Astrocyte (in vitro differentiated cells and primary cell): ENCODE data around the gene UPF3B. TPM values are rescaled to one million over a fixed set of nuclear protein-coding genes. Genes with fewer than 3 reads are reported as not detected.

ENCODE experiments used
- DNase-seq: peaks from one replicate; pipeline ENCODE4 v3.0.0-alpha.2; 2010; ENCODE audit warnings: low read depth
- FAIRE-seq: peaks from 2 replicates; lab custom pipeline; 2011; peaks lifted over from hg19 to GRCh38; lab: Jason Lieb, UNC
- H2AFZ ChIP-seq: 2 replicates; pipeline ENCODE4 v1.6.0; 2012; ENCODE audit warnings: low read depth, low read length, inconsistent platforms
- H3K27ac ChIP-seq: 2 replicates; pipeline ENCODE4 v1.5.1; 2011; ENCODE audit warnings: low read depth, low read length, inconsistent platforms
- H3K27me3 ChIP-seq: 2 replicates; pipeline ENCODE4 v1.6.0; 2011; ENCODE audit warnings: low read length, inconsistent platforms; ENCODE audit not compliant: insufficient read depth
- H3K36me3 ChIP-seq: 2 replicates; pipeline ENCODE4 v1.5.1; 2011; ENCODE audit warnings: low read length, inconsistent platforms; ENCODE audit not compliant: insufficient read depth
- H3K4me1 ChIP-seq: 2 replicates; pipeline ENCODE4 v1.5.1; 2011; ENCODE audit warnings: low read length, inconsistent platforms; ENCODE audit not compliant: insufficient read depth
- H3K4me2 ChIP-seq: 2 replicates; pipeline ENCODE4 v1.6.0; 2012; ENCODE audit warnings: low read length, inconsistent platforms
- H3K4me3 ChIP-seq: 2 replicates; pipeline ENCODE4 v1.5.1; 2011; ENCODE audit warnings: low read depth, mild to moderate bottlenecking, low read length, inconsistent platforms; ENCODE audit not compliant: insufficient read depth
- H3K79me2 ChIP-seq: 2 replicates; pipeline ENCODE4 v1.6.0; 2012; ENCODE audit warnings: mild to moderate bottlenecking, low read length, inconsistent platforms; ENCODE audit not compliant: insufficient read depth
- H3K9ac ChIP-seq: 2 replicates; pipeline ENCODE4 v1.6.0; 2012; ENCODE audit warnings: mild to moderate bottlenecking, low read length, inconsistent platforms
- H3K9me3 ChIP-seq: 2 replicates; pipeline ENCODE4 v1.5.1; 2012; ENCODE audit warnings: low read depth, mild to moderate bottlenecking, low read length, inconsistent platforms; ENCODE audit not compliant: insufficient read depth
- H4K20me1 ChIP-seq: 2 replicates; pipeline ENCODE4 v1.6.0; 2012; ENCODE audit warnings: low read length, inconsistent platforms; ENCODE audit not compliant: insufficient read depth
- H3K27ac Mint-ChIP-seq: one replicate; pipeline ENCODE4 v1.8.0; 2021; ENCODE audit warnings: mild to moderate bottlenecking, mixed read lengths; ENCODE audit not compliant: unreplicated experiment
- H3K27me3 Mint-ChIP-seq: one replicate; pipeline ENCODE4 v1.8.0; 2021; ENCODE audit warnings: low read depth, mixed read lengths; ENCODE audit not compliant: unreplicated experiment
- H3K36me3 Mint-ChIP-seq: one replicate; pipeline ENCODE4 v1.8.0; 2021; ENCODE audit warnings: low read depth, mixed read lengths; ENCODE audit not compliant: unreplicated experiment
- H3K4me1 Mint-ChIP-seq: one replicate; pipeline ENCODE4 v1.8.0; 2021; ENCODE audit warnings: low read depth, mixed read lengths; ENCODE audit not compliant: unreplicated experiment
- H3K4me3 Mint-ChIP-seq: one replicate; pipeline ENCODE4 v1.8.0; 2021; ENCODE audit warnings: mild to moderate bottlenecking, moderate library complexity, mixed read lengths; ENCODE audit not compliant: unreplicated experiment
- H3K9me3 Mint-ChIP-seq: one replicate; pipeline ENCODE4 v1.8.0; 2021; ENCODE audit warnings: mild to moderate bottlenecking, mixed read lengths; ENCODE audit not compliant: unreplicated experiment
- EZH2 ChIP-seq: IDR thresholded peaks from 2 replicates; pipeline ENCODE4 v1.6.1; 2012; ENCODE audit warnings: mild to moderate bottlenecking, low read length, inconsistent platforms; ENCODE audit not compliant: insufficient read depth
- total RNA-seq: library from RNA; stranded (reverse); gene quantifications from 2 replicates; pipeline ENCODE4 v1.2.1, GENCODE V29; 2021
- TF ChIP-seq, protein P1 (sequence below): IDR thresholded peaks from 2 replicates; pipeline ENCODE4 v1.5.1; 2011; ENCODE audit warnings: low read depth, mild to moderate bottlenecking, inconsistent platforms, low read length, moderate library complexity; ENCODE audit not compliant: insufficient read depth

UPF3B gene
- total RNA-seq, 1 donor from 2014 or later: 8.8 TPM

DNA sequence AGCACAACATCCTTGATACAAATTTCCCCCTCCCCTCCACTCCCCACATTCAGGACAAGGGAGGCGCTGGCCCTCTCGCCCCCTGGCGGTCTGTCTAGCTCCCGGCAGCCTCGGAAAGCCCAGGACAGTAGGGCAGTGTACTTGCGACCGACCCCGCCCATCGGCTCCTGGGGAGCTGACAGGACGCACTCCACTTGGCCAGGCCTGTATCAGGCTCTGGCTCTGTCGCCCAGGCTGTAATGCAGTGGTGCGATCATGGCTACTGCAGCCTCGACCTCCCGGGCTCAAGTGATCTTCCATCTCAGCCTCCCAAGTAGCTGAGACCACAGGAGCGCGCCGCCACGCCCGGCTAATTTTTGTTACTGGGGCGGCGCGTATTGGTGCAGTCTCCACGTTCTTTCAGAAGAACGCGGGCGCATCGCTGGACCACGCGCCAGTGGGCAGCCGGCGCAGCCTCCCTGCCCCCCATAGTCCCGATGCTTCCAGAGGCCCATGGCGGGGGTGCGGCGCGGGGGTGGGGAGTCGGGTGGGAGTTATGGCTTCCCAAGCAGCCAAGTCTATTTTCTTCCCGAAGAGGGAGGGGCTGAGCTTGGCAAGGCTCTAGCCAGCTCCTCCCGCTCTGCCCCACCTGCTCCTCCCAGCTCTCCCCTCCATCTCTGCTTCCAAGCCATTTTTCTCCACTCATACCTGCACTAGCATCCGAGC is 35.1 kb upstream of the UPF3B start:
- FAIRE-seq (no peak), DNase-seq (peak; percentile 30)
- H3K27me3 Mint-ChIP-seq: no peaks in the 10 kb centered on the region
- no peaks in the 10 kb centered on the region for H3K9me3 Mint-ChIP-seq
- Histone ChIP-seq H3K9ac (no peak overlapping the region), H3K27me3 (no peaks in the 10 kb centered on the region), H3K36me3 (no peaks in the 10 kb centered on the region), H2AFZ (peak overlapping the region; percentile 66), H4K20me1 (no peaks in the 10 kb centered on the region), H3K4me1 (peaks cover 2% of the 10 kb centered on the region), H3K4me3 (peak overlapping the region; percentile 37), H3K9me3 (no peaks in the 10 kb centered on the region), H3K79me2 (no peaks in the 10 kb centered on the region), H3K27ac (no peak overlapping the region), H3K4me2 (peak overlapping the region; percentile 76)
- H3K27ac Mint-ChIP-seq: no peak overlapping the region
- H3K4me3 Mint-ChIP-seq: no peak overlapping the region
- no peak for TF ChIP-seq EZH2
- TF ChIP-seq, protein P1, sequence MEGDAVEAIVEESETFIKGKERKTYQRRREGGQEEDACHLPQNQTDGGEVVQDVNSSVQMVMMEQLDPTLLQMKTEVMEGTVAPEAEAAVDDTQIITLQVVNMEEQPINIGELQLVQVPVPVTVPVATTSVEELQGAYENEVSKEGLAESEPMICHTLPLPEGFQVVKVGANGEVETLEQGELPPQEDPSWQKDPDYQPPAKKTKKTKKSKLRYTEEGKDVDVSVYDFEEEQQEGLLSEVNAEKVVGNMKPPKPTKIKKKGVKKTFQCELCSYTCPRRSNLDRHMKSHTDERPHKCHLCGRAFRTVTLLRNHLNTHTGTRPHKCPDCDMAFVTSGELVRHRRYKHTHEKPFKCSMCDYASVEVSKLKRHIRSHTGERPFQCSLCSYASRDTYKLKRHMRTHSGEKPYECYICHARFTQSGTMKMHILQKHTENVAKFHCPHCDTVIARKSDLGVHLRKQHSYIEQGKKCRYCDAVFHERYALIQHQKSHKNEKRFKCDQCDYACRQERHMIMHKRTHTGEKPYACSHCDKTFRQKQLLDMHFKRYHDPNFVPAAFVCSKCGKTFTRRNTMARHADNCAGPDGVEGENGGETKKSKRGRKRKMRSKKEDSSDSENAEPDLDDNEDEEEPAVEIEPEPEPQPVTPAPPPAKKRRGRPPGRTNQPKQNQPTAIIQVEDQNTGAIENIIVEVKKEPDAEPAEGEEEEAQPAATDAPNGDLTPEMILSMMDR: peak; percentile 33
- no peaks in the 10 kb centered on the region for H3K36me3 Mint-ChIP-seq
- peaks cover 8% of the 10 kb centered on the region for H3K4me1 Mint-ChIP-seq

DNA sequence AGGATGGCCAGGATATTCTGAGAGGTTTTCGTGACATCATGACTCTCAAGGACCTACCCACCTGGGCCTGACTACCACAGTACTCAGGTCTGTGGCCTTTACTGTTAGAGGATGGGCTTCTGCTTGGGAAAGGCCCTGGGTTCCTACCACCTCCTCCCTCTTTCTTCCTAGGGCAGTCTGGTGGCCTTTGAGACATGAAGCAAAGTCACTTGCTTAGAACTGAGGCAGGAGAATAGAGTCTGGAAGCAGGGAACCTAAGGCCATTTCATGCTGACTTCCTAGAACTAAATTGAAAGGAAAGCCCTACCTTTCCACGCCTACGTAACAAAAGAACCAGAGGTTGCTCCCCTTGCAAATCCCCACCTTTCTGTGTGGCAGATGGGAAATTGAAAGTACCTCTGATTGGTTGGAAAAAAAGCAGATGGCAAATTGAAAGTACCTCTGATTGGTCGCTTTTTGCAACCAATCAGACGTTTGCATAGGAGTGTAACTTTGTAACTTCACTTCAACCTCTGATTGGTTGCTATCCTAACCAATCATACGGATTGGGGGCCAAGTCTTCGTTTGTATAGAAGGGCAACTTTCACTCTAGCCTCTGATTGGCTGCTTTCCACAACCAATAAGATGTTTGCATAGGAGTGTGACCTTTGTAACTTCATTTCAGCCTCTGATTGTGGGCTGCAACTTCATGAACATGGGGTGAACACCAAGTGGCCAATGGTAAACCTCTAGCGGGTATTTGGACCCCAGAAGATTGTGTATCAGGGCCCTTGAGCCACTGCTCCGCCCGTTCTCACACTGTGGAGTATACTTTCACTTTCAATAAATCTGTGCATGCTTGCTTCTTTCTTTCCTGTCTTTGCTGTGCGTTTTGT is 33.0 kb upstream of the UPF3B start:
- Mint-ChIP-seq H3K4me1 (no peaks in the 10 kb centered on the region), H3K36me3 (no peaks in the 10 kb centered on the region), H3K9me3 (no peaks in the 10 kb centered on the region), H3K27ac (no peak overlapping the region), H3K27me3 (no peaks in the 10 kb centered on the region), H3K4me3 (no peak overlapping the region)
- H3K27me3 ChIP-seq: no peaks in the 10 kb centered on the region
- H2AFZ ChIP-seq: no peak overlapping the region
- no peak overlapping the region for H3K4me3 ChIP-seq
- peaks cover 2% of the 10 kb centered on the region for H3K4me1 ChIP-seq
- no peak overlapping the region for H3K4me2 ChIP-seq
- FAIRE-seq (peak; percentile 96), DNase-seq (no peak)
- no peaks in the 10 kb centered on the region for H3K79me2 ChIP-seq
- TF ChIP-seq, protein P1: no peak
- no peak for TF ChIP-seq EZH2
- H4K20me1 ChIP-seq: no peaks in the 10 kb centered on the region
- H3K9me3 ChIP-seq: no peaks in the 10 kb centered on the region
- H3K9ac ChIP-seq: no peak overlapping the region
- H3K27ac ChIP-seq: no peak overlapping the region
- H3K36me3 ChIP-seq: no peaks in the 10 kb centered on the region
